DMS 273 (cell line): Measurements from ENCODE around the gene NPFF.
"Not testable (repeated sequence)": the region's sequence is repeated elsewhere in the genome, so short reads cannot be mapped to it uniquely, and the experiment has no call there.

Source experiments
- DNase-seq: peaks from one replicate; lab custom pipeline; 2025; ENCODE audit not compliant: unreplicated experiment; lab: John Stamatoyannopoulos, UW

The NPFF gene

DNA sequence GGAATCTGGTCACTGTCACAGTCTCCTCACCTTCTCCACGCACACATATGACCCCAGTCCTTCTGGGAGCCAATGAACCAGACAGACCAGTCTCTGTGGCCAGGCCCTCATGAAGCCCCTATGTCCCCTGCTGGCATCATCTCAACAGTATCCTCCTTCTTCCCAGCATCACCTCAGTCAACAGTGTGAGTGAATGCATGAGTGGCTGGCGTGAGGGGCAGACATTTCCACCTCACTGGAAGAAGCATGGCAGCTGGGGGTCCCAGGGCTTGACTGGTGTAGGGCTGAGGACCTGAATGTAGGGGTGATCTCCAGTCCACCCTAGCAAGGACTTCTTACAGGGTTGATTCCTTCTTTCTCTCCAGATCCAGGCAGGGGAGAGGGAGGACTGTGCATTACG lies 9.8 kb downstream of the NPFF start:
- DNase-seq = no peak

DNA sequence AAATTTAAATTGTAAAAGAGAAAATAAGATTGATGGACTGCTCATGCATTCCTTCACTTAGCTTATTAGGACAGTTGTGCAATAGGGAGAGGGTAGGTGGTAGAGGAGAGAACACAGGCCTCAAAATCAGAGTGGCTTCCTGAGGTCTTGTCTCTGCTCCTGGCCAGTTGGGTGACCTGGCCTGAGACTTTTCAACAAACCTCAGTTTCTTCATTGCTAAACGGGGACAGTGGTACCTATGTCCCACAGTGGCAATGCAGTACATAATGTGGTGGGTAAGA lies 10.6 kb downstream of the NPFF start:
- no peak for DNase-seq

DNA sequence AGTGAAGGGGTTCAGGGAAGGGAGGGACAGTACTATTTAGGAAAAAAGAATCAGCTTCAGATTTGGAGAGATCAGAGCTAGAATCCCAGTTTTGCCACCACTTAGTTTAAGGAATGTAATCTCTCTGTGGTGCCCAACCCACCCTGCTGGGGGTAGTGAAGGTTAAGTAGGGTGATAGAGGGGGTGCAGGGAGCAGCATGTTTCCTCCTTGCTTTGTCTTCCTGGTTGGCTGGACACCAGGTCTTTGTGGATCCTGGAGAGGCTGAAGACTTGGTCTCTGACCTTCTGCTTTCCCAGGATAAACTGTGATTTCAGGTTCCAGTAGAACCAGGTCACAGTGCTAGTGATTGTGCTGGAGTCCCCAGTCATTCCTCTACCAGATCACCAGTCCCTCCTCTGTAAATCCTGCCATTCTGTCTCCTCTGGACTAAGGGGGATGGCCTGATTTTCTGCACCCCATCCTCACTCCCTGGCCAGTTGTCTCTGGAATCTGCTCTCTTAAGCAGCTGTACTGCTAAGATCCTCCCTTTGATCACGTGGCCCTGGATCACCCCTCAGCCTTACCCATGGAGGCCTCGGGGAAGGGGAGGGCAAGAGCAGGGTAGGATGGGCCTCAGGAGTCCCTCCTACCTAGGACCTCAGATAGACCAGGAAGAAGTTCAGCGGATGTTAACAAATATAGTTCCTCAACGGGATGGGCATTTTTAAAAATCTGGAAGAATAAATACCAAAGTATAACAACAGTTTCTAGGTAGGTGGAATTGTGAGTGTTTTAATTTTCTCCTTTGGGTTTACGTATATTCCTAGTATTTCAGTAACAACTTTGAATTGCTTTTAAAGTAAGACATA lies 11.2 kb downstream of the NPFF start:
- DNase-seq = peak; percentile 54

DNA sequence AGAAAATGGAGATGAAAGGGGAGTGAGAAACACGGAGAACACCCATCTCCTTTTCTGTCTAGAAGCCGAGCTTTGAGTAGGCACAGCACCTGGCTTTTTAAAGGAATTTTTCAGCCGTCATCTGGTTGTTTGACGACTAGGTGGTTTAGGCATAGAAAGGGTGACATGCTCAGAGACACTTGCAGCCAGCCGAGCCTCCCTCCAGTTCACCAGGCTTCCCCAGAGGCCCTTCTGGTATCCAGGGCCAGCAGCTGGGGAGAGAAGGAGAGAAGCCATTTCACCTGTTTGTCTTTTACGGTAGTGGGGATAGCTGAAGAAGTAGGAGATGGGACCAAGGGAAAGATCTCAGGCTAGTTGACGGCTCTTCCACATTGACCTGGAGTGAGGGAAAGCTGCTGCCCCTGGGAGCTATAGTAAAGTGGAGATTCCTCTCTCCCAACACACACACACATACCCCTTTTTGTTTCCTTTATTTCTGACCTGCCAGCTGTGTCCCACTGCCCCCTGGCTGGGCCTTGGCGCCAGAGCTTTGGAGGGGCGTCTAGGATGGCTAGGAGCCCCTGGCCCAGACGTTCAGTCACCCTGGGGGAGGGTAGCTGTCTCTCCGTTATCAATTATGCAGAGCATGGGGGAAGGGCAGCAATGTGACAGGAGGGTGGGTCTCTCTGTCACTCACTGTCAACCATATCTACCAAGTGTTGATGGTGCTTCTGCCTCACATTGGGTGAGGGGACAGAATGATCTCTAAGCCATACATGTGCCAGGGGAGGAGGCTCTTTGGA lies 13.5 kb downstream of the NPFF start:
- DNase-seq = peak; percentile 42

DNA sequence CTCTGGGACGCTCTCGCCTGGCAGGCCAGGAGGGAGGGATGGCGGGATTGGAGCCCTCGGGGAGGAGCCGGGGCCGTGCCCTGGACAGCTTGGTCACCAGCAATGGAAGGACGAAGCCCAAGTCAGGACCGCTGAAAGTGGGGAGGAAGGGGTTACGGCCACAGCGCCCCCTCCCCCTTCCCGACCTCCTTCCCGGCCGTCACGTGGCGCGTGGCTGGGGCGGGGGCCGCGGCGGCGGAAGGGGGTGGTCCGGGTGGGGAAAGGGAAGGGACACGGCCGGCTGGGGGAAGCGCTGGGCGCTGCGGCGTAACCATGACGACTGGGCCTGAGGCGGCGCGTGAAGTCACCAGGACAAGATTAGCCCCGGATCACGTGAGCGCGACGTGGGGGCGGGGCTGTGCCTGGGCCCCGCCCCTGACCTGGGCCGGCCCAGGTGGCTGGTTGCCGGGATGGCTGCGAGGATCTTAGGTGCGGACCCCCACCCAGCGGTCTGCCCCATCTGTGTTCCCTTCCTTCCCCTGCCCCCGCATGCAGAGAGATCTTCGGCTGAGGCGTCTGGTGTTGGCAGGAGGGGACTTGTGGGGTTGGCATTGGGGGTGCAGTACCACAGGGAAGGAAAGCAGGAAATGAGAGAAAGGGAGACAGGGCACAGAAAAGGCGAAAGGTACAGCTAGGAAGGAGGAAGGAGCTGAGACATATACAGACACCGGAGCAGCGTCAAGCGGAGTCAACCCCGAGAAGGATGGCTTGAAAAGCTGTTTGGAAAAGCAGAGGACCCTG lies 14.3 kb downstream of the NPFF start:
- peak; percentile 91 for DNase-seq

DNA sequence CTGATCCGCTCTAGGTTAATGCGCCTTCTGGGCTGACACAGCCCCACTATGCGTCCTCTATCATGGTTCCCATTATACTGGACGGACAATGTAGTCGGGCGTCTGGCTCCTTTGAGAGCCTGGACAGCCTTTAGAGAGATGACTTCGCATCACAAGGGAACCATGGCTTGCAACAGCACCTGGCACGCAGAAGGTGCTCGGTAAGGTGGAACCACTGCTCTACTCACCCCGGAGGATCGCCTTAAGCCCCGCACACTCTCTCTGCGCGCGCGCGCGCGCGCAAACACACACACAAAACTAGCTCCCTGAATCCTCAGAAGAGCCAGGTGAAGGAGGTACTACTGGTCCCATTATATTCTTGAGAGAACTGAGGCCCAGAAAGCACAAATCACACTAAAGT lies 15.1 kb downstream of the NPFF start:
- DNase-seq = no peak

DNA sequence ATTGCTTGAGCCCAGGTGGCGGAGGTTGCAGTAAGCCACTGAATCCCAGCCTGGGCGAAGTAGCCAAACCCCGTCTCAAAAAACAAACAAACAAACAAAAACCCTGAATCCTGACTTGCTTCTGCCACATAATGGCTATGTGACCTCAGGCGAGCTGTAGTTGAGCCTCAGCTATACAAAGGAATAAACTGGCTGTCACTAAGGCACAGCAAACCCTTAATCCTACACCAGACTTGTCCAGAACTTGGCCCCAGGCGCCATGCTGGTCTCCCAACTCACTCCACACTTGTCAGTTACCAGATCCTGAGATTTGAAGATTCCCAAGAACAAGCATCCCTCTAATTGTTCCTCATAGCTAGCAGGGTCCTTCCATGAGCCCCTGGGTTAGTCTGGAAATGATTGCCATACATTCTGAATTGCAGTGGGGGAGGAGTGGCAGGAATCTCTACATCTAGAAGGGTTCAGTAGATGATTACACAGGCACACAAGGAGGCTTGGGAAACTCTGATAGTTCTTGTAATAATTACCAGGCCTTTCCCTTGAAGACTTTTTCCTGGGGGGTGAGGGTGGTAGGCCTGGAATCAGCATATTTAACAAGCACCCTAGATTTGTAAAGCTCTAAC lies 17.9 kb downstream of the NPFF start:
- DNase-seq = no peak

DNA sequence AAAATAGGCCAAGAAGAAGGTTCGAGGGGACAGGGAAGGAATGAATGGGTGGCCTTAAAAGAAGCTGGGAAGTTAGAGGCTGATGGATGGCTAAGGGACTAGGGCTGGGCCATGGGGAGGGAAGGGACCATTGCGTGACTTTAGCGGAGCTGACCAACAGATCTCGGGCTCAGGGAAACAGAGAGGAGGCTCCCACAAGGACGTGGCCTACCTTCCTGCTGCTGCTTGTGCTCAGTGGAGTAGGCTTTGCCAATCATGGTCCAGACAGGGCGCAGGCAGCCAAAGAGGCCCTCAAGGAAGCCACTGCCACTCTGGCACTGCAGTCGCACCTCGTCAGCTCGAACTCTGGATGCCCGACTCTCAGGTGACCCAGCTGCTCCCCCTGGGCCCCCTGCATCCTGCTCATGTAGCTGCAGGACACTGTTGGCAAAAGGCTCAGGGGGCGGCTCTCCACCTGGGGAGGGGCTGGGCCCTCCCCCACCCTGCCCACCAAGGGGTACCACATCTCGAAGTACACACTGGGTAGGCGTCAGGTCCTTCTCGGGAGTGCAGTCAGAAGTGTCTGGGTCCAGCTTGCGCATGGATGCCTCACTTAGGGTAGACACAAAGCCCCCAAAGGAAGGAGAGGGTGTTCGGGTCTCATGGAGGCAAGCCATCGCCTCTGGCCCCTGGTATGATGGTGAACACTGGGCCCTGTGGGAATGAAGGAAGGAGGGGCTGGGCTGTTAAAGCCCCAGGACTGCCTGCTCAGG lies 20.4 kb downstream of the NPFF start:
- no peak for DNase-seq

DNA sequence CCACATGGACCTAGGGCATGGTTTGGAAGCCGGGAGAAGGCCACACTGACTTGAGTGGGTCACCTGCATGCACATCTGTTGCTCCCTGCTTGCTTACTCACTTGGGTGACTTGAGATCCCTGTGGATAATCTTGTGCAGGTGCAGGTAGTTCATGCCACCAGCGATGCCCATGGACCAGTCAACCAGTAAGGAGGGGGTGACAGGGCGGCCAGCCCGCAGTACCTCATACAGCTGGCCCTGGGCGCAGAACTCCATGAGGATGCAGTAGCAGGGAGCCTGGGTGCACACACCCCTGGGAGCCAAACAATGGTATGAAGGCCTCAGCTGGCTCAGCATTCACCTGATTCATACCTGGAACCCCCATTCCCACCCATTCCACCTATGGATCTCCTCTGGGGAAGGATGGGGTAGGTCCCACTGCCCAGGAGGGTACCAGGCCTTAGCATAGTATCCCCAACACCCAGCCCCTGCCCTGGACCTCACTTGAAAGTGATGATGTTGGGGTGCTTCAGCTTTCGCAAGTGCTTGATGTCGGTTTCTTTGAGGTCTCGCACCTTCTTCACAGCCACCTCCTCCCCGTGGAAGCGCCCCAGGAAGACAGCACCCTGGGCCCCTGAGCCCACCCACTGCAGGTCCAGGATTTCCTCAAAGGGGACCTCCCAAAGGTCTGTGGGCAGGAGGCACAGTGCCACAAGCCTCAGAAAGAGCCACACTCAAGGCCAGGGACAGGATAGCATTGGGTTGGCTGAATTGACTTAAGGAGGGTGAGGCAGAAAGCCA lies 21.1 kb downstream of the NPFF start:
- no peak for DNase-seq

DNA sequence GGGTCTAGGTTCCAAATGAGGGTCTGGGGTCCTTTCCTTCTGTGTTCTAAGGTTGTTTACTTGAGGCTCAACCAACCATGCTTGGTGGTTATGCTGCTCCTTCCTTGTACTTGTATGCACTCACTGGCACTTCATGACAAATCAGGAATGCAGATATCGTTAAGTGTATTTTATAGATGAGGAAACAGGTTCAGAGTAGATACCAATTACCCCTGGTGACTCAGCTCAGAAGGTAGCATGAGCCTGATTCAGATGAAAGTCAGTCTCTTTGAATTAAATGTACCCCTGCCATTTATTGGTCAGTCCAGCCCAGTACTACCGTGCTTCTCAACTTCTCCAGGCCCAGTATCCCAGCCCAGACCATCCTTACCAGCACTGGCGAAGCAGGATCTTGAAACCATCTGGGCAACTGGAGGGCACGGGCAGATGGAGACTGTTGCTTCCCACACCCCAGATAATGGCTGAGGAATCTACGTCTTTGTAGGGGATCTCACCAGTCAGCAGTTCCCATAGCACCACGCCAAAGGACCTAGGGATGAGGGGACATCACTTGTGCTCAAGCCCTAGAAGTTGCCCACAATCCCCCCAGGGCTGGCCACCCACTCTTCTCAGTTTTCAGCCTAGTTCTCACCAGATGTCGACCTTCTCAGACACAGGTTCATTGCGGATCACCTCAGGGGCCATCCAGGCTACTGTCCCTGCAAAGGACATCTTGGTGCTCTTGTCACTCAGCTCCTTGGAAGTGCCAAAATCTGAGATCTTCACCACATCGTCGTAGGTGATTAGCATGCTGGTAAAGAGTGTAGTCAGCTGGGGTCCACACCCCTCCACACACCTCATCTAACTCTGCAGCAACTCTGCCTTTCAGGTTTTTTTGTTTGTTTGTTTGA lies 22.4 kb downstream of the NPFF start:
- no peak for DNase-seq

DNA sequence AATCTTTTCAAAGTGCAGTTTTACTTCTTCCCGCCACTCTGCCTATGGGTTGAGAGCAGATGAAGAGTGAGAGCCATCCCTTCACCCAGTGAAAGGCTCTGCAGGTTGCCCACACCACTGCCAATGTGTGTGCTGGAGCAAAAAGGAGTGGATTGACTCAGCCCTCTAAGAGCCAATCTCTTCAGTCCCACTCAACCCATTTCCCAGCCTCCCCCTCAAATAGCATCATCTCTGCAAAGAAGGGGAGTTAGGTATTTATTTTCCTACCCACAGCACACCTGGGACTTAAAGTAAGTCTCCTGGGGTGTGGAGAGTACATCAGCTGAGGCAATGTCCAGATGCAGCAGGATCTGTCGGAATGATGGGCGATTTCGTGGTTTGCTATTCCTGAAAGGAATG lies 23.3 kb downstream of the NPFF start:
- DNase-seq = peak; percentile 32

DNA sequence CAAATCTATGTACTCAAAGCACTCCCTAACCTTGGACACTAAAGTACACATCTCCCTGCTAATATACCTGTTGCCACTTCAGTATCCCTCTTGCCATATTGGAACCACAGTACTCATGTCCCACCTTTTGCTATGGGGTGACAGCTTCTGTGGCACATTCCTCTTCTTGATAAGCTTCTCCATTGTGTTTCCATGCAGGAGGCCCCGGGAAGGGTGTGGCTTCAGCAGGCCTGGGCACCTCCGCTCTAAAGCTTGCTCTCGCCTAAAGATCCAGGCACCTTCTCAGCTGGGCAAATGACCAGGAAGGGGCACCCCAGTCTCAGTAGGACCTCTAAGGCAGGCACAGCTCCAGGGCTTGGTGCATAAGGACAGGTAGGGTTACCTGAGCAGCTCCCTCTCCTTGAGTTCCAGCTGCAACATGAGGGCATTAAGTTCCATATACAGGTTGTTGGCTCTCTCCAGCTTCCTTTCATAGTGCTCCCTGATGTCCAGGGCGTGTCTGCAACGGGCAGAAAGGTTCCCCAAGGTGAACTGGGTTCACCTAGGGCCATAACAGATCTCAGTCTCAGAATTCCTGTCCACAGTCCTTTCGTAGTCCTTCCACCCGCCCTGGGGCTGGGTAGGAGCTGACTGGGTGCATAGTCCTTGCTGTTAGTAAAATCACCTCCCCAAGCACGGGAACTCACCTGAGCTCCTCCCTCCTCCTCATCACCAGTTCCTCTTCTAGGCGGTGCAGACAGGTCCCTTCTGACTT lies 23.9 kb downstream of the NPFF start:
- peak; percentile 33 for DNase-seq

DNA sequence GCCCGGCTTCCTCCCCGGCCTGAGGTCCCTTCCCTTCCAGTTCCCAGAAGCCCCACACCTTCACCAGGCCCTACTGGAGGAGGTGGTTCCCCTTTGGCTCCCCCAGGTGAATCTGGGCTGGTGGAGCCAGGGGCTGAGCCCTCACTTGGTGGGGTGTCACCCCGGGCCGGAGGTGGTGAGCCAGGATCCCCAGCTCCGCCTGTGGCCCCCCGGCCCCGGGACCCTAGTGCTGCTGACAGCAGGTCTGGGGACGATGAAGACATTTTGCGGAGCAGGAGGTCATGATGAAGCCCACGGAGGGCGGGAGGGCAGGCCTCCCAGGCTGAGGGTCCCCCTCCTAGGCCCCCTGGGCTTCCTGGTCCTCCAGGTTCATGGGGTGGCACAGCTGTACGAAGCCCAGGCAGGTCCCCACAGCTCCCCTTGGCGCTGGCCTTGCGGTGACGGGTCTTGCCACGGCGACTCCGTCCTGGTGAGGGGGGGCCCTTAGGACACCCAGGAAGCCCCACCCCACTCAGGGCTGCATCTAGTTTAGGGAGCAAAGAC lies 24.6 kb downstream of the NPFF start:
- DNase-seq = no peak

DNA sequence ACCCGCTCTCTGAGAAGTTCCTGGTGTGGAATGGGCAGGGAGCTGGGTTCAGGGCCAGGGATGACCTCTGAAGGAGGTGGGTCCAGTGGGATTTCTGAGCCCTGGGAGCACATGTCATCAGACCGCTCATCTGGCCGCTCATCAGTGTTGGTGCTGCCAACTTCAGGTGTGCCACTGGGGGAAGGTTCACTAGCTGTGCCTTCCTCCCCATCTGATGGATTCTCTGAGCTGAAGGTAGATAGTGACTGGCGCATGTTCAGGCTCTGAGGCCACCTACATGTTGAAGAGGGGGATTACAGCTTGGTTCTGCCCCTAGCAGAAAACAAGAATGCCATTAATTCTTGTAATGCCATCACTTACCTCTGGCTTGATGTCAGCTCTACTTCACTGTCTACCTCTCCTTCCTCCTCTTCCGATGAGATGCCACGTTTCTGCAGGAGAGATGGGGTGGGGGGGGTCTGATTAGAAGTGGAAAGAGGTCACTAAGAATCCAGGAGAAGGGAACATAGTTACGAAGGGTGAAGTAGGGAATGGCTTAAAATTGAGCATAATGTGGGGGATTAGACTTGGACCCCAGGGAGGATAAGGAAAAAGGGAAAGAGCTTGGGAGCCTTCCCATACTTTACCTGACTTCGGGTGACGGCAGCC lies 25.2 kb downstream of the NPFF start:
- DNase-seq = peak; percentile 55

DNA sequence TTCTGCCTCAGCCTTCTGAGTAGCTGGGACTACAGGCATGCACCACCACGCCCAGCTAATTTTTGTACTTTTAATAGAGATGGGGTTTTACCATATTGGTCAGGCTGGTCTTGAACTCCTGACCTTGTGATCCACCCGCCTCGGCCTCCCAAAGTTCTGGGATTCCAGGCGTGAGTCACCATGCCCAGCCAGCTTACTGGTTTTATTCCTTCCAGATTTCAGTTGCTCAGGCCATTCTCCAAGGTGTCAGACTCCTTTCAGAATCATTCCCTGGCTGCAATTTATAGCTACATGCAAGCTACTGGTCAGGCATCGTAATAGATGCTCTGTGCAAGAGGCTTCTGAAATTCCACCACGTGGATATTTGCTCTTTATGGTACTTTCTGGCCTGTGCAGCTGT lies 25.8 kb downstream of the NPFF start:
- not testable (repeated sequence) for DNase-seq

DNA sequence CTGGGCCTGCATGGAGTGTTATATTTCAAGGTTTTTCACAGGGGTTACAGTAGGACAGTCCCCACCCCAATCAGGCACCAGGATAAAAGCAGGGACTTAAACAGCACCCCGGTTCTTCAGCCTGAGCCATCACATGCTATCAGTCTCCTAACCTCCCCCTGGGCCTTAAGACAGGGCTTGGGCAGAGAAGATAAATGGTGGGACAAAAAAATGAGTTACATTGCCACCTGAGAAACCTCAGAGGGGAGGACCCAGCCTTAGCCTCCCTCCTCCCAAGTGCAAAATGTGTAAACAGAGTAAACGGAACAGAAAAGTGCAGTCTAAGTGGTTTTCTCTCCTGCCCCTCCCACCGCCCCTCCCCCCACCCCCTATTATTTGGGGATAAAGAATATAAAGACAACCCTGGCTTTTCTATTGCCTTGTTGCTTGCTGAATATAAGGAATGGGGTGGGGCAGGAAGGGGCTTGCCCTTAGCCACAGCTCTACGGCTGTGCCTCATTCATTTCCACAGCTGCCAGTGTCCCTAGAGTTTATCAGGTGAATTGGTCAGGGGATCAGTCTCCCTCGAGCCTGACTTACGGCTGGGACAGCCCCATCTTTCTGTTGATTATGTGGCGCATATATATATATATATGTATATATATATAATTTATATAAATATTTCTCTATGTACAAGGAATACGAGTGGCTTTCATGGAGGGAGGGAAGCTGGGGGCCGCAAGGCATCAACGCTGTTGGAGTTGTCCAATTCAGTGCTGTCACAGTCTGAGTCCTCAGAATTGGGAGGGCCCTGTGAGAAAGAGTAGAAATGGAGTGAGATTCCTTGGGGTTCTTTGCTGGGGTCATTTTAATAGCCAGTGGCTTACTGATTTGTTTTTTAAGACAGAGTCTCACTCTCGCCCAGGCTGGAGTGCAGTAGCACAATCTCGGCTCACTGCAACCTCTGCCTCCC lies 26.5 kb downstream of the NPFF start:
- no peak for DNase-seq
